ENCODE measurements around the gene RXRA. TPM values are rescaled to one million over a fixed set of nuclear protein-coding genes. Genes with fewer than 3 reads are reported as not detected.

The RXRA gene
- total RNA-seq, 2 donors from 2014 or later, result 68.2 to 72.0 TPM

DNA sequence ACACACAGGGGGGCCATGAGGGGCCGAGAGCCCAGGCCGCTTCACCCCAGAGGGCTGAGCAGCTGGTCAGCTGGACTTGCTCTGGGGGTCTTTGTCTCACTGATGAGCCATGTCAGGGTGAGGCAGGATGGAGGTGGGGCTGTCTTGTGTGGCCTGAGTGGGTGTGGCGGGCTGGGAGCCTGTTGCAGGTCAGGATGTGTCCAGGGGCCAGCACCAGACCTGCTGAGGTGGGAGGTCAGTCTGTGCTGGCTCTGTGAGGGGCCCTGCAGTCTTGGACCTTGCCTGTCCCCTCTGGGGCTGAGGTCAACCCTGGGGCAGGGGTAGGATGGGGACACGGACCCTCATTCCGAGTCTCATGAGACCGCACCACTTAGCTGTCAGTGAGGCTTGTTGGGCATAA is 56.9 kb downstream of the RXRA start:
- Histone ChIP-seq H3K36me3 (no peaks in the 10 kb centered on the region), H3K4me3 (no peak overlapping the region), H3K4me1 (peaks cover 56% of the 10 kb centered on the region), H3K27ac (peak overlapping the region; percentile 50), H3K9me3 (no peaks in the 10 kb centered on the region), H3K27me3 (no peaks in the 10 kb centered on the region), H3K9ac (ENCODE audit: low read depth in 2 of 2, low read length in 2 of 2) (peak overlapping the region in 1 of 2 donors; percentile 74)
- no peak for DNase-seq
- intact Hi-C loops (cut with DNase I), result no loop called here
- no peak for TF ChIP-seq CTCF (IDR thresholded peaks at IDR 0.05)

DNA sequence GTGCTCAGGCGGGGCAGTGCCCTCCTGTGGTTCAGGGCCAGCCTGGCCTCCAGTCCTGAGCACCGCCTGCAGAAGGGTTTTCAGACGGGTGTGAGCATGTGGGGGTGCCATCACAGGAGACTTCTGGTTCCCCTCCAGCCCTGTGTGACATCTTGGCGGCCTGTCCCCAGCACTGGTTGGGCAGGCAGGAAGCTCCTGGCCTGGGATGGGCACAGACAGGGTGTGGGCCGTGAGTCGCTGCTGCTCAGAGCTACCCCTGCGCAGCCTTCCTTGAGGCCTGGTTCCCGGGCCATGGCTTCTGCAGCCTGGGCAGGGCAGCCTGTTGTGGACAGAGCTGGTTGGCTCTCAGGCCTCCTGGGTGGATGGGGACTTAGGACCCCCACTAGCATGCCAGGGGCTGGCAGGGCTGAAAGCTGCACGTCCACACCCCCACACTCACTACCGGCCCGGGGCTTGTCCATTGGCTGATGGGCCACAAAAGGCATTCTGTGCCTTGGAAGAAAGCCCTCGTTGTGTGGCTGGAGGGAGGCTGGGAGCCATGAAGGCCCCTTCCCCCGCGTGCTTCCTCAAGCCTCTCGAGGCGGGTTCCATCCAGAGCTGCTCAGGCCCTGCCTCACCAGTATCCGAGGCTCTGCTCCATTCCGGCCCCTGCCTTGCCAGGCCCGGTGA is 58.7 kb downstream of the RXRA start:
- Histone ChIP-seq H3K4me3 (no peak overlapping the region), H3K36me3 (no peaks in the 10 kb centered on the region), H3K4me1 (peaks cover 42% of the 10 kb centered on the region), H3K27ac (no peak overlapping the region), H3K9me3 (no peaks in the 10 kb centered on the region), H3K9ac (ENCODE audit: low read depth in 2 of 2, low read length in 2 of 2) (no peak overlapping the region), H3K27me3 (no peaks in the 10 kb centered on the region)
- intact Hi-C loops (cut with DNase I), result no loop called here
- DNase-seq, result no peak
- no peak for TF ChIP-seq CTCF (IDR thresholded peaks at IDR 0.05)

DNA sequence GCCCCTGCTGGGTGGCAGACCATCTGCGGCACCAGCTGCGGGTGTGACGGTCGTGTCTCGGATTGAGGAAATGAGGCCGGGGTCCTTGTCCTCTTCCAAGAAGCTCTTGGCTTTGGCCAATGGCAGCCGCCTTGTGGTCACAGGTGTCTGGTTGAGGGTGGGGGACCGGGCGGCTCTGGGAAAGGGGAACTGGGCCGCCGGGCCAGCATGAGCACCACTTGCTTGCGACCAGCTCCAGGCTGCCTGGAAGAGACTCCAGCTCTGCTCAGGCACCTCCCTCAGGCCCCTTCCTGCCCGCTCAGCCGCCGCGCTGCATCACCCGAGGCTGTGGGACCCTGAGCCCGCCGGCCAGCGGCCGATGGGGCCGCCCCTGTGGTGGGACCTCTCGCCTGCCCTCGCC is 59.7 kb downstream of the RXRA start:
- TF ChIP-seq CTCF (IDR thresholded peaks at IDR 0.05), result no peak
- Histone ChIP-seq H3K27ac (no peak overlapping the region), H3K36me3 (no peaks in the 10 kb centered on the region), H3K4me1 (peaks cover 42% of the 10 kb centered on the region), H3K27me3 (no peaks in the 10 kb centered on the region), H3K9me3 (no peaks in the 10 kb centered on the region), H3K4me3 (no peak overlapping the region), H3K9ac (ENCODE audit: low read depth in 2 of 2, low read length in 2 of 2) (peak overlapping the region in 1 of 2 donors; percentile 17)
- no peak for DNase-seq
- intact Hi-C loops (cut with DNase I), result no loop called here

DNA sequence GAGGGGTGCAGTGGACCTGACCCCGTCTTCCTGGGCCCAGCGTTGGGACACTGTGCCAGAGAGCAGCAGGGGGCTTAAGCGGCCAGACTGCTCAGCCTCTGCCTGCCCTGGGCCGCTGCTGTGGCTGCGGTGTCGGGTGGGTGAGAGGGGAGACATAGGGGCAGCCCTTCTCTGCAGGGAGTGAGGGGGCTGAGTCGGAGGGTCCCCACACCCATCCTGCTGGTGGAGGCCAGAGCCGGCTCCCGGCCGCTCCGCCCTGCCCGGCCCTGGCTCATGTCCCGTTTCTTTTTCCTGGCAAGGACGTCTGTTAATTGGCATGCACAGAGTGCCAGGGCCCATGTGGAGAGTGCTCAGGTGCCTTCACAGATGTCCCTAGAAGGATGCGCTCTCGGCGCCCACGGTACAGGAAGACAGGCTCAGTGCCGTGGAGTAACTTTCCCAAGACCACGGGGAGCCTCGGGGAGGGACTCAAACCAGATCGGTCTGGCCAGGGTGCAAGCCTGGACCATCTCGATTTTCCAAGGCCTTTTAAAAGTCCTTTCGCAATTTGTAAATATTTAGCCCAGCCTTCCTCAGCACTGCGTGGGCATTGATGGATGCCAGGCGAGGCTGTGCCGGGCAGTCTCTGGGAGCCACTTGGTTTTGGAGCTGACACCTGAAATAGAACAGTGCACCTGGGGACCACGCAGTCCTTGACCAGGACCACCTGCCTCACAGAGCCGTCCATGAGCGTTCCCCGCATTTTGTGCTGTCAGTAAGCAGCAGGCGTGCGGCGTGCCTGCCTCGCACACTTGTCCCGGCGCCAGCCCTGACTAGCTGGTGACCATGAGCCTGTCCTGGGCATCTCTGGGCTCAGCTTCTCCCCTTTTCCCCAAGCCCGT is 60.9 kb downstream of the RXRA start:
- Histone ChIP-seq H3K9me3 (no peaks in the 10 kb centered on the region), H3K27ac (no peak overlapping the region), H3K27me3 (no peaks in the 10 kb centered on the region), H3K9ac (ENCODE audit: low read depth in 2 of 2, low read length in 2 of 2) (peak overlapping the region in 1 of 2 donors; percentile 27), H3K4me3 (no peak overlapping the region), H3K36me3 (no peaks in the 10 kb centered on the region), H3K4me1 (peaks cover 34% of the 10 kb centered on the region)
- no peak for TF ChIP-seq CTCF (IDR thresholded peaks at IDR 0.05)
- DNase-seq, result no peak
- intact Hi-C loops (cut with DNase I), result no loop called here

- intact Hi-C loops (cut with DNase I), result no loop called here
- Histone ChIP-seq H3K4me3 (no peak overlapping the region), H3K4me1 (peaks cover 22% of the 10 kb centered on the region), H3K27ac (no peak overlapping the region), H3K9ac (ENCODE audit: low read depth in 2 of 2, low read length in 2 of 2) (no peak overlapping the region), H3K9me3 (no peaks in the 10 kb centered on the region), H3K27me3 (no peaks in the 10 kb centered on the region), H3K36me3 (no peaks in the 10 kb centered on the region)
- TF ChIP-seq CTCF (IDR thresholded peaks at IDR 0.05), result no peak
- no peak for DNase-seq
Observed at GRCh38 chr9:134388289-134388808, 62.1 kb downstream of the RXRA start.
